Amygdala (tissue), 56 donors: ENCODE results near the gene MGRN1.

ENCODE experiments used
- DNase-seq, 56 donors: peaks; one replicate each; lab custom pipeline; 2025; lab: John Stamatoyannopoulos, UW

MGRN1 gene

DNA sequence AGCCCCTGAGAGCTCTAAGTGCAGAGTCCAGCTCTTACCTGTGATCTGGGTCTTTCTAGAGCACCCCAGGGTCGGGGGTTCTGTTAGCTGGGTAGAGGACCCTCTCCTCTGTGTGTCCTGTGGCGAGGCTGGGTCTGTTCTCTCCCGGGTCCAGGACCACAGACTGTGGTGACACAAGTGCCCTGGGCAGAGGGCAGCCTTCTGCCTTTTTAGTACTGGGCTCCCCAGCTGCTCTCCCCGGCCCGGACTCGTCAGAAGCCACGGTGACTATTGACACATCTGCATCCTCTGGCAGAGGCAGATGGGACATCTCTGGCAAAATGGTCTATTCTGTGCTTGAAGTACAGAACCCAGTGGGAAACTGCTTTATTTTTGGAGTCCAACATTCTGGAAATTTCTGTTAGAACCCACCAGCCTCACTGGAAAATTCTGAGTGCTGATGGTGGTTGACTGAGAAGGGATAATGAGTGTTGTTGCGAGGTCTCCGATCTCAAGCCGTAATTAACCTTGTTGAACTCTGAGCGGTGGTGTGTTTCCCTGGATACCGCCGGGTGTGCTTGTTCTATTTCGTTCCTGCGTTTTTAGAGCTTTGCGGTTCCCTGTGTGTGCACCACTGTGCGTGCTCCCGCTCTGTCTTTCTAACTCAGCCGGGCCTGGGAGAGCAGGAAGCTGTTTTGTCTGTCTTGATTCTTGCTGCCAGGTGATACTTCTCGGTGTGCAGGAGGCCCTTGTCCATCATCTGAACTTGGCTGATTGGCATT is 42.8 kb downstream of the MGRN1 start:
- DNase-seq = no peak

DNA sequence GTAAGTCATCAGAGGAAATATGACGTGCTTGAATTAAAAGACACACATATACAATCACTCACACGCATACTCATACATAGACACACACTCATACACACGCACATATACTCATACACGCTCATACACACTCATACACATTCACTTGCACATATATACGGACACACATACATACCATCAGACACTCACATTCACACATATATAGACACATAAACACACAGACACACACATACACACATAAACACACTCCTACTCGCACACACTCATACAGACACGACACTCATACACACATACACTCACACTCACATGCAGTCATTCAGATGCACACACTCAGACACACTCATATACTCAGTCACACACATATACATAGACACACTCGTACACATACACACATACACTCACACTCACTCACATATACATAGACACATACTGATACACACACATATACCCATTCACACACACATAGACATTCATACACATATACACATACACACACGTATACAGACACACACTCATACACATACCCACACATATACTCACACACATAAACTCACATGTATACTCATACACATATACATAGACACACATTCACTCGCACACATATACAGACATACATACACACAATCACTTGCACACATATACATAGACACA is 43.8 kb downstream of the MGRN1 start:
- no peak for DNase-seq

DNA sequence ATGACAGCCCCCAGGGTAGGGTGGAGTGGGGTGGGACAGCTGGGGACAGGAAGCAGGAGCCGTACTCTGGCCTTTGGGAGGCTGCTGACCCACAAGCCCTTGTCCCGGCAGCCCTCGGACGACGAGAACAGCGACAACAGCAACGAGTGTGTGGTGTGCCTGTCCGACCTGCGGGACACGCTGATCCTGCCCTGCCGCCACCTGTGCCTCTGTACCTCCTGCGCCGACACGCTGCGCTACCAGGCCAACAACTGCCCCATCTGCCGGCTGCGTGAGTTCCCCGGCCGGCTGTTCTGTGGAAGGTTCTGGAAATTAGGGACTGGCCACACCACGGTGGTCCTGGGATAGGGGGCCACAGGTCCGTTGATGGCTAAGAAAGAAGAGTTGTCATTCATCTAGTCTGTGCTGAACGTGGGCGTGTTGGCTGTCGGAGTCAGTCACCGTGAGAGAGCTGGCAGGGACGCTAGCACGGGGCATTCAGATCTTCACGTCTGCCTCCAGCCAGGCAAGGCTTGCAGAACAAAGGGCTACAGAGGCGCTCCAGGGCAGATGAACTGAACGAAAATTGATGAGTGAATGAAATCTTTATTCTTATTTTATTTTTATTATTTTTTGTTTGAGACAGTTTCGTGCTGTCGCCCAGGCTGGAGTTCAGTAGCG is 48.9 kb downstream of the MGRN1 start:
- peak in 26 of 56 donors; percentile 8 to 72 (median 32) for DNase-seq

DNA sequence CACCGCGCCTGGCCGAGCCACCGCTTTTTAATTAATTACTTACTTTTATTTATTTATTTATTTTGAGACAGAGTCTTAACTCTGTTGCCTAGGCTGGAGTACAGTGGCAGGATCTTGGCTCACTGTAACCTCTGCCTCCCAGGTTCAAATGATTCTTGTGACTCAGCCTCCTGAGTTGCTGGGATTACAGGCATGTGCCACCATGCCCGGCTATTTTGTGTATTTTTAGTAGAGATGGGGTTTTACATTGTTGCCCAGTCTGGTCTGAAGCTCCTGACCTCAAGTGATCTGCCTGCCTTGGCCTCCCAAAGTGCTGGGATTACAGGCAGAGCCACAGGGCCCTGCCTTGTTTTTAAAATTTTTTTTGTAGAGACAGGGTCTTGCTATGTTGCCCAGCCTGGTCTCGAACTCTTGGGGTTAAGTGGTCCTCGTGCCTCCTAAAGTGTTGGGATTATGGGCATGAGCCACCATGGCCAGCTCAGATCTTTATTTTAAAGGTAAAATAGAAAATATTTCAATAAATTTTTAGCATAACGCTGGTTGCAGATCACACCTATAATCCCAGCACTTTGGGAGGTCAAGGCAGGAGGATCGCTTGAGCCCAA is 50.4 kb downstream of the MGRN1 start:
- DNase-seq = no peak

GRCh38 chr16:4675864-4676786 is 51.5 kb downstream of the MGRN1 start:
- DNase-seq = no peak

GRCh38 chr16:4676831-4677230 is 52.2 kb downstream of the MGRN1 start:
- peak in 1 of 56 donors; percentile 11 for DNase-seq

DNA sequence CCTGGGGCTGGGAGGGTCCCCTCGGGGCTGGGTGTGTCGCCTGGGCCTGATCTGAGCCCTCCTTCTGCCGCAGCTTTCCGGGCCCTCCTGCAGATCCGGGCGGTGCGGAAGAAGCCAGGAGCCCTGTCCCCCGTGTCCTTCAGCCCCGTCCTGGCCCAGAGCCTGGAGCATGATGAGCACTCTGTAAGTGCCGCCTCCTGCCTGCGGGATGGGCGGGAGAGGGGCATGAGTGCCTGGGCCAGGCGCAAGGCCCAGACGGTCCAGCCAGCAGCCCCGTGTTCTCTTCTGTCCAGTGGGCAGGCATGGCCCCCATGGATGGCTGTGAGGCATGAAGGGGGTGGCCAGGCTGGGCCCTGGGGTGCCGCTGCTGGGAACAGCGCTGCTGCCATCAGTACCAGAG is 52.8 kb downstream of the MGRN1 start:
- peak in 22 of 56 donors; percentile 12 to 80 (median 34) for DNase-seq

DNA sequence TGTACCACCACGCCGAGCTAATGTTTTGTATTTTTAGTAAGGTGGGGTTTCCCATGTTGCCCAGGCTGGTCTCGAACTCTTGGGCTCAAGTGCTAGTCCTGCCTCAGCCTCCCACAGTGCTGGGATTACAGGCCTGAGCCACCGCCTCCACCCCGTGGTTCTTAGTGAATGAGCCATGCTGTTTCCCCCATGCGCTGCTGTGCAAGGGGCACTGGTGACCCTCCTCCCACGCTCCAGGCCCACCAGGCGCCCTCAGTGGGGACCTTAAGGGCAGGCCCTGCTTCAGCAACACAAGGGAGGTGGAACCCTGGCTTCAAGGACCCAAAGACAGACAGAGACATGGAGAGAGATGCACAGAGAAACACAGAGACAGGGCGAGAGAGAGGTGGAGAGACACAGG is 53.4 kb downstream of the MGRN1 start:
- no peak for DNase-seq

- DNase-seq = no peak
These were observed 54.0 kb downstream of the MGRN1 start for GRCh38 chr16:4678596-4678995.

GRCh38 chr16:4679156-4679849 is 54.7 kb downstream of the MGRN1 start:
- DNase-seq = peak in 1 of 56 donors; percentile 18

DNA sequence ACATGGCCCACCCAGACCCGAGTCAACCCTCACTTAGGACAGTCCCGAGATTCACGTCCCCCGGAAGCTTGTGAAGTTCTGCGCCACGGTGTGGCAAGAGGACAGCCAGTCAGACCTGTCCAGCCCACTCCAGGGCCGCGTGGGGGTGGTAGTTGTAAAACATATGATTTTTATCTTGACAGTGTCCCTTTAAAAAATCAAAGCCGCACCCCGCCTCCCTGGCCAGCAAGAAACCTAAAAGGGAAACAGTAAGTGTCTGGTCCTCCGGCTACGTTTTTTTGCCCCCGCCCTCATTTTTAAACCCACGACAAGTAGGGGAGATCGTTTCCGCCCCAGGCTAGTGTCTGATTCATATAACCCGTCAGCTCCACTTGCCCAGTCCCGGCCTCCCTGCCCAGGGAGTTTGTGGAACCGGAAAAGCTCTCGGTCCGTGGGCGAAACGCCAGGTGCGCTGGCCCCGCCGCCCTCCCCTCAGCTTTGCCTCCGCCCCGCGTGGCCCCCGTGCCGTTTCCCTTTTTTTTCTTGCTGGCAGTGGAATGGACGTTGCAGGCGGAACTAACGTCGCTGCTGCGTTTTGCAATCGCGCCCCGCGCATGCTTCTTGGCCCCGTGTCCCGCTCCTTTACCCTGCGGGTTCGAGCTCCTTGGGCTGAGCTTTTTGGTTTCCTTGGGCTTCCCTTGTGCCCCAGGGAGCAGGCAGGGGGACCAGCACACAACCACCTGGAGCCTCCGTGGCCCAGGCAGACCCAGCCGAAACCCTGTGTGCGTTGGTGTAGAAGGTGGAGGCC is 55.4 kb downstream of the MGRN1 start:
- peak in 28 of 56 donors; percentile 4 to 70 (median 44) for DNase-seq

DNA sequence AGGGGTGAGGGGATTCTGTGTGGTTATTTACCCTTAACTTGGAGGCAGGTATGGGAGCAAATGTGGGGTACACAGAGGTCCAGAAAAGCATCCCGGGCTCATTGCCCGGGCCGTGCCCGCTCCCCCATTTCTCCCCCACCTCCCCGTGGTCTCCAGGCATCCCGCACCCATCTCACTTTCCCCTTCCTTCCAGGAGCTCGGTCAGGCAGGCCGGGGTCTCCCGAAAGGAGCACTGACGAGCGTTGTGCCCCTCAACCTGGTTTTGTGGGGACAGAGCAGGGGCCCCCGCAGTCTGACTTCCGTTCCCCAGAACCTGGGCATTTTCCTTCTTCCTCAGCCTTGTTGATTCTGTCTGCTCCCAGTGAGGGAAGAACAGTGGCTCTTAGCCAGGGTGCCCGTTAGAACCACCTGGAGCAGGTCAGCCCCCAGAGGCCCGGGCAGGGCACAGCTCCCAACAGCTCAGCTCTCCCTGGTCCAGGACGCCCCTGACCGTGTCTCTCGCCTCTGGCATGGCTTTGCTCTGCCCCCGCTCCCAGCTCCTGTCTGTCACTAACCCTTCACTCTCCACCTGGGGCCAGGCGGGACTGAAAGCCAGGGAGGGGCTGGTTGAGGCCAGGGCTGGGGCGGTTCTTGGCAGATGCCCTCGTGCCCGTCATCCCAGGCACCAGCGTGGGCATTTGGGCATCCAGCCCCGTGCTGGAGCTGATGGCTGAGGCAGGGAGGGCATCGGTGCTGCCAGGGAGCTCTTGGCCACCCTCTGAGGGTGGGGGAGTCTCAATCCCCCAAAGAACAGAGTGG is 56.2 kb downstream of the MGRN1 start:
- peak in 3 of 56 donors; percentile 16 to 48 (median 26) for DNase-seq

DNA sequence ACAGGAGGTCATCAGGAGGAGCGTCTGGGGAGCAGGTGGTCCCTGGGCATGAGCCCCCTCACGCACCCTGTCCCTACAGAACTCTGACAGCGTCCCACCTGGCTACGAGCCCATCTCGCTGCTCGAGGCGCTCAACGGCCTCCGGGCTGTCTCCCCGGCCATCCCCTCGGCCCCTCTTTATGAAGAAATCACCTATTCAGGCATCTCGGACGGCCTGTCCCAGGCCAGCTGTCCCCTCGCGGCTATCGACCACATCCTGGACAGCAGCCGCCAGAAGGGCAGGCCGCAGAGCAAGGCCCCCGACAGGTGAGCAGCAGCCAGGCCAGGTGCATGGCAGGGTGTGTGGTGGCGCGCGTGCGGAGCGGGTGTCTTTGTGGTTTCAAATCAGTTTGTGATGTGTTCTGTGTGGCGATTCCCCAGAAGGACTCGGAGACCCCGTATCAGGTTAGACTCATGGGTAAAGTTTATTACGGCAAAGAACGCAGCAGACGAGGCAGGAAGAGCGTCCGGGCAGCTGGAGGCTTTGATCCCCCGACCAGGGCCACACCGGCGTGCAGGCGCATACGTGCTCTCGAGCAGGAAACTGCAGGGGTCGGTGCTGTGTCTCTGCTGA is 57.0 kb downstream of the MGRN1 start:
- DNase-seq = no peak

DNA sequence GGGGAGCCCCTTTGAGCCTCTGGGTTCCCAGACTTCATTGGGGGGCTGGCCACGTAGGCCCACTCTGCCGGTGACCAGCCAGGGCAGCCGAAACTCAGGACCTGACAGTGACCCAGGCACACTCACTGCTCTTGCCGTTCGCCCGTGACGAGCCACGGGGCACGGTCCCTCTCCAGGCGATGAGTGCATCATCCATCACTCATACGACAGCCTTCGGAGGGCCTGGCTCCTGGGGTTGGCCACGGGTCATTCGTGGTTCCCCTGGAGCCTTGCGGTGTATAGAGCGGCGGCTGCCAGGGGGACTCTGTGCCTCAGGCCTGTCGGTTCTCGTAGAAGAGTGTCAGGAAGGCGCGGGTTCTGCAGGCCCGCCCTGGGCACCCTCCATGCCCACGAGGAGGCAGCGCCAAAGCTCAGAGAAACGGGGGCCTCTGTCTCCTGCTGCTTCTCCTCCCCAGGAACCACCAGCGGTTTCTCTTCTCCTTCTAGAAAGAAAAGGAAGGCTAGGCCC is 57.5 kb downstream of the MGRN1 start:
- DNase-seq = no peak

- DNase-seq = peak in 32 of 56 donors; percentile 5 to 76 (median 42)
These were observed 58.1 kb downstream of the MGRN1 start for GRCh38 chr16:4682616-4683254.

GRCh38 chr16:4683255-4684057 is 58.8 kb downstream of the MGRN1 start:
- no peak for DNase-seq
